MG63 (cell line): Measurements from ENCODE around the gene NUTM2A. TPM values are rescaled to one million over a fixed set of nuclear protein-coding genes. Genes with fewer than 3 reads are reported as not detected.
"Not testable (repeated sequence)": the region's sequence is repeated elsewhere in the genome, so short reads cannot be mapped to it uniquely, and the experiment has no call there.

Experiments
- DNase-seq: peaks from one replicate; pipeline ENCODE4 v3.0.0-alpha.2; 2020
- H3K27me3 ChIP-seq: fragments of 250-450 bp; sonication (Bioruptor Pico); 2 replicates; pipeline ENCODE4 v1.5.1; 2020; ENCODE audit warnings: mild to moderate bottlenecking, moderate library complexity
- H3K36me3 ChIP-seq: fragments of 250-450 bp; sonication (Bioruptor Pico); 2 replicates; pipeline ENCODE4 v1.5.1; 2020; ENCODE audit warnings: mild to moderate bottlenecking, moderate library complexity
- H3K4me3 ChIP-seq: fragments of 250-450 bp; sonication (Bioruptor Pico); 2 replicates; pipeline ENCODE4 v1.5.1; 2020; ENCODE audit warnings: mild to moderate bottlenecking, moderate library complexity
- H3K9me3 ChIP-seq: fragments of 250-450 bp; sonication (Bioruptor Pico); 2 replicates; pipeline ENCODE4 v1.5.1; 2020; ENCODE audit warnings: mild to moderate bottlenecking, moderate library complexity
- total RNA-seq: library from RNA; depleted of rRNA; stranded (reverse); fragments of >200 nt; shearing (Covaris generic); gene quantifications from 2 replicates; pipeline ENCODE4 v1.2.3, GENCODE V29; 2014; ENCODE audit warnings: low replicate concordance; rRNA removed

NUTM2A gene
- total RNA-seq, 1 experiment from 2014 or later = 0.10 TPM

DNA sequence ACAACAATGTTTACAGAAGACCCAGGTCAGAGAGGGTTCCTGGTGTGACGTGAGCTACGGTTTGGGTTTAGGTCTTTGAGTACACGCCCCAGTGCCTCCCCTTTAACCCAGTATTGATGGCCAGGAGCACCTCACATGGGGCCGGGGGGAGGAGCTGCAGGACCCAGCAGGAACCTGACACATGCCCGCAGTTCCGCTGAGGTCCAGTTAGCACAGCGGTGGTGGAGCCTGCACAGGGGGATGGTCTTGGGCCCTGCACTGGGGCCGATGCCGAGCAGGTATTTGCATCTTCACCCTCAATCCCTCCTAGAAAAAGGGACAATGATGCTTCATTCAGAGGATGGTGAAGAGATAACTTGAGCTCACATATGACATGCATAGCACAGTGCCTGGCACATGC, 4.0 kb downstream of the NUTM2A start:
- H3K36me3 ChIP-seq, H3K9me3 ChIP-seq, H3K27me3 ChIP-seq, DNase-seq, H3K4me3 ChIP-seq: not testable (repeated sequence)

DNA sequence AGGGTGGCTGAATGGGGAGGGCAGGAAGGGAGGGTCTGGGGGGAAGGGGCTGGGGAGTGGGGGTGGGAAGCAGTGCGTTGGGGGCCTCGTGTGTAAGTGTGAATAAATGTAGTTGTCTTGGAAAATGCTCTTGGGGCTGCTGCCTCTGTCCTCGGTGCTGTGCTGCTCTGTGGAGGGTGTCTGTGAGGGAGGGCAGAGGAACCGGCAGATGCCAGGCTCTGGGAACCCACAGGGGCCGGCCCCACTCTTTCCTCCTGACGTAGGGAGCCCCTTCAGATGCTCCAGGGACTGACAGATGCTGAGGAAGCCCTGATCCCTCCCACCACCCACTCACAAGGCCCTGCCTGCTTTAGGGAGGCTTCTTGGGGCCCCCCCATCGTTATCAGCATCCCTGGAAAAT, 9.6 kb downstream of the NUTM2A start:
- DNase-seq = not testable (repeated sequence)

DNA sequence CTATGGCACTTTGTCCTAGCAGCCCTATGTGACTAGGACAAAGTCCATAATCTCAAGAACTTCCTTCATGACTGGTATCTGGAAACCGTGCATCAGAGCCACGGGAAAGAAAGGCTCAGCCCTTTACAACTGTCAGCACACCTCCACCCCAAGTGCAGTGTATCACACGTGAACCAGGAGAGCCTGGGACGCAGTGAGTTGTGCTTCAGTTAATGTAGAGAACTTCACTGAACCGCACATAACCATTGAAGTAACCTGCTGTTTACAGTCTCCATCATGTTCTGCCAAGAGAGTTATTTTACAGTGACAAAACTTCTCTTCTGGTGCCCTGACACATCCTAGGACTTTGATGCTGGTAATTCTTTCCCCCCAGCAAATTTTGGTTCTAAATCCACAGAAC, 12.0 kb downstream of the NUTM2A start:
- not testable (repeated sequence) for H3K4me3 ChIP-seq, H3K36me3 ChIP-seq, DNase-seq, H3K9me3 ChIP-seq, H3K27me3 ChIP-seq

More for the DNA sequence above, 9.6 kb downstream of the NUTM2A start:
- H3K9me3 ChIP-seq, H3K4me3 ChIP-seq, H3K27me3 ChIP-seq, H3K36me3 ChIP-seq: not testable (repeated sequence)

DNA sequence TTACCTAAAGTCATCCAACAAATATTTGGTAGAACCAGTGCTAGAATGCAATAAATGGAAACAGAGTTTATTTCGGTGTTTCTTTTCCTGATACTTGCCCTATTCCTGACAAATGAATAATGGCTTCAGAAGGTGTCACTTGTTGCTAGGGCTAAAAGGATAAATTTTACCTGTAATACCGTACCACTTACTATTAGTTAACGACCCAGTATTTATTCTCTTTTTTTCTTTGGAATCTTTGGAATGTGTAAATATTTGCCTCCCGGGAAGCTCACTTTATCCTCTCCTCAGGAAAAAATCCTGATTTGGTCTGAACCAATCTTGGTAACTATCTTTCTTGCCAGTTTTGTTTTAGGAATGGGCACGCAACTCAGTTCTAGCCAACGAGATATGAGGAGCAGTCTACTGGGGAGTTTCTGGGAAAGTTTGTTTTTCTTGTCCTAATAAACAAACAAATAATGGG, 14.1 kb downstream of the NUTM2A start:
- not testable (repeated sequence) for H3K9me3 ChIP-seq, H3K4me3 ChIP-seq, H3K27me3 ChIP-seq, DNase-seq, H3K36me3 ChIP-seq

DNA sequence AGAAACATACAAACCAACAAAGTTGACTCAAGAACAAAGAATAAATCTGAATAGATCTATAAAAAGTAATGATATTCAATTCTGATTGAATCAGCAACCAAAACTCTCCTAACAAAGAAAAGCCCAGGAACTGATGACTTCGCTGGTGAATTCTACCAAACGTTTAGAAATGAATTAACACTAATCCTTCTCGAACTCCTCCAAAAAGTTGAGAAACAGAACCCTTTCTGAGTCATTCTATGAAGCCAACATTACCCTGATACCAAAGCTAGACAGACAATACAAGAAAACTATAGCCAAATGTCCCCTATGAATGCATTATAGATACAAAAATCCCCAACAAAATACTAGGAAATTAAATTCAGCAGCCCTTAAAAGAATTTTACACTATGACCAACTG, 16.9 kb downstream of the NUTM2A start:
- not testable (repeated sequence) for H3K4me3 ChIP-seq, H3K27me3 ChIP-seq, H3K36me3 ChIP-seq, DNase-seq, H3K9me3 ChIP-seq

DNA sequence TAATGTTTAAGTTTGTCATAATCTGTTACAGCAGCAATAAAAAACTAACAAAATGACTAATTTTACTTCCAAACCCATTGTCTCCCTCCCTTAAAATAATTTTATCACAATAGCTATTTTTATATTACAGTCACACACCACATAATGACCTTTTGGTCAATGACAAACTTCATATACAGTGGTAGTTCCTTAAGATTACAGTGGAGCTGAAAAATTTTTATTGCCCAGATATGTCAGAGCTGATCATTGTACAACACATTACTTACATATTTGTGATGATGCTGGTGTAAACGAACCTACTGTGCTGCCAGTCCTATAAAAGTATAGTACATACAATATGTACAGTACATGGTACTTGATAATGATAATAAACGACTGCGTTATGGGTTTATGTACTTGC, 22.1 kb downstream of the NUTM2A start:
- H3K4me3 ChIP-seq, H3K27me3 ChIP-seq, H3K9me3 ChIP-seq, DNase-seq, H3K36me3 ChIP-seq: not testable (repeated sequence)

DNA sequence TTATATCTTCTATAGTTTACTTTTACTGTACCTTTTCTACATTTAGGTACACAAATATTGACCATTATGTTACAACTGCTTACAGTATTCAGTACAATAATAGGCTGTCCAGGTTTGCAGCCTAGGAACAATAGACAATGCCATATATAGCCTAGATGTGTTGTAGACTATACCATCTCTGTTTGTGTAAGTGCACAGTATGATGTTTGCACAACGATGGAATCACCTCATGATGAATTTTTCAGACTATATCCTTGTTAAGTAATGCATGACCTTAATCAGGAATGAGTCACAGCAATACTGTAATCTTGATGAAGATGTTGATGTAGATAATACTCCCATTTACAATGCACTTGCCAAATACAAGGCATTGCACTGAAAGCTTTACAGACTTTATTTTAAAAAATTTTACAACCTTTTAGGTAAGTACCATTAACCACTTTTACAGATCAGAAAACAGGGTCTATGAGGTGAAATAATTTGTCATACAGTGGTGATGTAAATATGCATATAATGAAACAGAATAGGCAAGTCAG, 23.6 kb downstream of the NUTM2A start:
- H3K27me3 ChIP-seq, DNase-seq, H3K4me3 ChIP-seq, H3K36me3 ChIP-seq, H3K9me3 ChIP-seq: not testable (repeated sequence)

DNA sequence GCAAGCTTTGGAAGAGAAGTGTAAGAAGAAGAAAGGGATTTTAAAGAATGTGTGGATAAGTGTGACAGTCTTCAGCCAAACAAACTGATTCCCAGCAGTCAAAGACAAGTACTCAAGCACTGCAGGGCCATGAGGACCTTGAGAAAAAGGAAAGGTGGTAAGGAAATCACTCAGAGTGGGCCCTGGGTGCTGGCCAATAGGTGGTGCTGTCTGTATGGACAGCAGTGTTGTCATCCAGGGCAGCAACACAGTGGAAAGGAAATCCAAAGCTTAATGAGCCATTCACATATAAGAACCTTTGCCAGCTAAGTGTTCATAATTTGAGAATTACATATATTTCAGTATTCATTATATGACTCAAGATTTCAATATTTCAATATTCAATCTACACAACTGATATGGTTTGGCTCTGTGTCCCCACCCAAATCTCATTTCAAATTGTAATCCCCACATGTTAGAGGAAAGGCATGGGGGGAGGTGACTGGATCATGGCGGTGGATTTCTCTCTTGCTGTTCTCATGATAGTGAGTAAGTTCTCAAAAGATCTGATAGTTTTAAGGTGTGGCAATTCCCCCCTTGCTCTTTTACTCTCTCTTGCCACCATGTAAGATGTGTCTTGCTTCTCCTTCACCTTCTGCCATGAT, 55.6 kb downstream of the NUTM2A start:
- H3K4me3 ChIP-seq, DNase-seq, H3K27me3 ChIP-seq, H3K9me3 ChIP-seq, H3K36me3 ChIP-seq: not testable (repeated sequence)

Other genes with a start within 250 kb of the NUTM2A start
- 12.0 TPM in 1 of 2 replicates, not detected in the other for gene FAM25A, start 205.2 kb upstream of the NUTM2A start, total RNA-seq
- 300 and 363 TPM in 2 replicates for gene GLUD1, start 130.6 kb upstream of the NUTM2A start, total RNA-seq
- 18.6 and 27.0 TPM in 2 replicates for gene SHLD2, start 130.2 kb upstream of the NUTM2A start, total RNA-seq
- 0.17 and 1.5 TPM in 2 replicates for gene NUTM2D, start 132.3 kb downstream of the NUTM2A start, total RNA-seq